ENCODE measurements around the gene RNU6-8.
A peak's percentile ranks its signal among the peaks of the same experiment; 100 is the strongest.

RNU6-8 gene

GRCh38 chr14:32202998-32203882, at the start of gene RNU6-8:
RNU6-8 (minus strand) TSS chr14:32203269.
- peak; percentile 82 for DNase-seq (ENCODE audit: low spot score)

- DNase-seq (ENCODE audit: low spot score), result peak; percentile 68
Measured at GRCh38 chr14:32252030-32252670, 49.1 kb upstream of the RNU6-8 start.

GRCh38 chr14:32251530-32251929, 48.5 kb upstream of the RNU6-8 start:
- DNase-seq (ENCODE audit: low spot score), result no peak

- no peak for DNase-seq (ENCODE audit: low spot score)
Measured at GRCh38 chr14:32250681-32251080, 47.6 kb upstream of the RNU6-8 start.

GRCh38 chr14:32249780-32250179, 46.7 kb upstream of the RNU6-8 start:
- DNase-seq (ENCODE audit: low spot score), result no peak

- DNase-seq (ENCODE audit: low spot score), result no peak
Measured at GRCh38 chr14:32249371-32249770, 46.3 kb upstream of the RNU6-8 start.

- DNase-seq (ENCODE audit: low spot score), result no peak
Measured at GRCh38 chr14:32246751-32247150, 43.7 kb upstream of the RNU6-8 start.

GRCh38 chr14:32244404-32244803, 41.3 kb upstream of the RNU6-8 start:
- DNase-seq (ENCODE audit: low spot score), result no peak

GRCh38 chr14:32233260-32233659, 30.2 kb upstream of the RNU6-8 start:
- DNase-seq (ENCODE audit: low spot score), result no peak

- DNase-seq (ENCODE audit: low spot score), result no peak
Measured at GRCh38 chr14:32232481-32232880, 29.4 kb upstream of the RNU6-8 start.

- DNase-seq (ENCODE audit: low spot score), result peak; percentile 50
Measured at GRCh38 chr14:32230695-32231280, 27.7 kb upstream of the RNU6-8 start.

GRCh38 chr14:32230181-32230580, 27.1 kb upstream of the RNU6-8 start:
- DNase-seq (ENCODE audit: low spot score), result no peak

- no peak for DNase-seq (ENCODE audit: low spot score)
Measured at GRCh38 chr14:32226056-32226455, 23.0 kb upstream of the RNU6-8 start.

GRCh38 chr14:32225378-32225920, 22.4 kb upstream of the RNU6-8 start:
- DNase-seq (ENCODE audit: low spot score), result no peak

- peak; percentile 37 for DNase-seq (ENCODE audit: low spot score)
Measured at GRCh38 chr14:32224737-32225377, 21.8 kb upstream of the RNU6-8 start.

- no peak for DNase-seq (ENCODE audit: low spot score)
Measured at GRCh38 chr14:32217301-32217700, 14.2 kb upstream of the RNU6-8 start.

GRCh38 chr14:32212833-32213232, 9.8 kb upstream of the RNU6-8 start:
- DNase-seq (ENCODE audit: low spot score), result no peak

- no peak for DNase-seq (ENCODE audit: low spot score)
Measured at GRCh38 chr14:32211068-32211404, 8.0 kb upstream of the RNU6-8 start.

GRCh38 chr14:32209471-32209870, 6.4 kb upstream of the RNU6-8 start:
- DNase-seq (ENCODE audit: low spot score), result no peak

- DNase-seq (ENCODE audit: low spot score), result no peak
Measured at GRCh38 chr14:32208490-32208889, 5.4 kb upstream of the RNU6-8 start.

GRCh38 chr14:32206552-32206951, 3.5 kb upstream of the RNU6-8 start:
- no peak for DNase-seq (ENCODE audit: low spot score)

- DNase-seq (ENCODE audit: low spot score), result no peak
Measured at GRCh38 chr14:32205984-32206383, 2.9 kb upstream of the RNU6-8 start.
